HepG2 (cell line): ENCODE data around the gene NOXO1. TPM values are rescaled to one million over a fixed set of nuclear protein-coding genes. Genes with fewer than 3 reads are reported as not detected.

Experiments used
- AFF4 ChIP-seq: sonication (generic); formaldehyde crosslinking; IDR thresholded peaks from 2 replicates; pipeline ENCODE4 v1.4.0; 2020; ENCODE audit warnings: missing genetic modification reagents
- ARNT2 ChIP-seq: sonication (generic); formaldehyde crosslinking; IDR thresholded peaks from 2 replicates; pipeline ENCODE4 v1.8.0; 2022; ENCODE audit warnings: mild to moderate bottlenecking, low read depth, missing genetic modification reagents, moderate library complexity
- ATAD3A ChIP-seq: sonication (generic); formaldehyde crosslinking; IDR thresholded peaks from 2 replicates; pipeline ENCODE4 v1.4.0; 2020; ENCODE audit warnings: missing genetic modification reagents
- BORCS8-MEF2B ChIP-seq: sonication (generic); formaldehyde crosslinking; IDR thresholded peaks from 2 replicates; pipeline ENCODE4 v1.8.0; 2022; ENCODE audit warnings: mild to moderate bottlenecking, missing genetic modification reagents
- HIC2 ChIP-seq: sonication (generic); formaldehyde crosslinking; IDR thresholded peaks from 2 replicates; pipeline ENCODE4 v1.9.0; 2022; ENCODE audit warnings: low read depth, missing genetic modification reagents
- REPIN1 ChIP-seq: sonication (generic); formaldehyde crosslinking; IDR thresholded peaks from 2 replicates; pipeline ENCODE4 v1.8.0; 2022; ENCODE audit warnings: missing genetic modification reagents, low read depth, mild to moderate bottlenecking, borderline replicate concordance
- SKIL ChIP-seq: sonication (generic); formaldehyde crosslinking; IDR thresholded peaks from 2 replicates; pipeline ENCODE4 v1.8.0; 2022; ENCODE audit warnings: missing genetic modification reagents, mild to moderate bottlenecking, moderate library complexity, borderline replicate concordance
- SNAPC4 ChIP-seq: sonication (generic); formaldehyde crosslinking; IDR thresholded peaks from 2 replicates; pipeline ENCODE4 v1.4.0; 2020; ENCODE audit warnings: mild to moderate bottlenecking, missing genetic modification reagents
- SRF ChIP-seq: IDR thresholded peaks from 2 replicates; pipeline ENCODE4 v1.6.1; 2011; ENCODE audit warnings: mild to moderate bottlenecking, low read depth, low read length, moderate library complexity
- TAF1 ChIP-seq: sonication (generic); formaldehyde crosslinking; IDR thresholded peaks from 2 replicates; pipeline ENCODE4 v1.4.0; 2020; ENCODE audit warnings: missing genetic modification reagents
- THAP11 ChIP-seq: IDR thresholded peaks from 2 replicates; pipeline ENCODE4 v1.6.1; 2016; ENCODE audit warnings: missing biosample characterization, missing genetic modification reagents
- TP53 ChIP-seq: sonication (generic); formaldehyde crosslinking; conservative IDR thresholded peaks from 2 replicates; pipeline ENCODE4 v1.4.0; 2020; ENCODE audit warnings: missing genetic modification reagents
- ZNF598 ChIP-seq: sonication (generic); formaldehyde crosslinking; IDR thresholded peaks from 2 replicates; pipeline ENCODE4 v1.5.1; 2020; ENCODE audit warnings: mild to moderate bottlenecking, missing genetic modification reagents, borderline replicate concordance
- ZNF773 ChIP-seq: sonication (generic); formaldehyde crosslinking; IDR thresholded peaks from 2 replicates; pipeline ENCODE4 v1.4.0; 2020; ENCODE audit warnings: missing genetic modification reagents, borderline replicate concordance
- ZZZ3 ChIP-seq: sonication (generic); formaldehyde crosslinking; IDR thresholded peaks from 2 replicates; pipeline ENCODE4 v1.4.0; 2020; ENCODE audit warnings: missing genetic modification reagents, mild to moderate bottlenecking, borderline replicate concordance
- polyA plus RNA-seq, 8 experiments: library from polyadenylated mRNA; depleted of rRNA in 3 of 8; stranded (reverse) in 7 of 8; unstranded in 1 of 8; fragments of >200 nt; fragmentation: Illumina TruSeq in 4 of 8; extraction: Trizol in 4 of 8; gene quantifications; 2 replicates each; pipeline versions ENCODE4 v1.2.1 to v1.2.3, GENCODE V29; 2011 to 2016; ENCODE audit warnings: low read depth in 4 of 8, missing spikeins in 1 of 8, mixed read lengths in 1 of 8; ENCODE audit not compliant: insufficient read depth in 1 of 8
- total RNA-seq, 5 experiments: library from RNA; depleted of rRNA; stranded (reverse); fragments of >200 nt; fragmentation: Illumina TruSeq; extraction: Trizol; gene quantifications; 2 replicates each; pipeline ENCODE4 v1.2.3, GENCODE V29; 2016; ENCODE audit warnings: low read depth in 1 of 5

The NOXO1 gene
- total and polyA plus RNA-seq, 2 of the 13 experiments (the other 11 are each of a cell fraction or from before 2014, with no cell fraction given), result 0.69 to 1.4 TPM

- TF ChIP-seq SNAPC4 (CRISPR knock-in tag) (no peak), ATAD3A (CRISPR knock-in tag) (no peak), TAF1 (CRISPR knock-in tag) (peak; percentile 62), ZZZ3 (CRISPR knock-in tag) (no peak; the same call in 1 of the 2 replicates), BORCS8-MEF2B (CRISPR knock-in tag) (no peak), ARNT2 (CRISPR knock-in tag) (no peak), AFF4 (CRISPR knock-in tag) (no peak), TP53 (no peak), ZNF598 (no peak), HIC2 (CRISPR knock-in tag) (no peak), ZNF773 (no peak), SKIL (CRISPR knock-in tag) (no peak), REPIN1 (CRISPR knock-in tag) (peak; percentile 58; the same call in 1 of the 2 replicates), THAP11 (CRISPR knock-in tag) (peak; percentile 87), SRF (no peak)
Observed at GRCh38 chr16:2023092-2024031, 42.1 kb upstream of the NOXO1 start (continued).
